ENCODE data around the gene RGL1.

Gene RGL1

DNA sequence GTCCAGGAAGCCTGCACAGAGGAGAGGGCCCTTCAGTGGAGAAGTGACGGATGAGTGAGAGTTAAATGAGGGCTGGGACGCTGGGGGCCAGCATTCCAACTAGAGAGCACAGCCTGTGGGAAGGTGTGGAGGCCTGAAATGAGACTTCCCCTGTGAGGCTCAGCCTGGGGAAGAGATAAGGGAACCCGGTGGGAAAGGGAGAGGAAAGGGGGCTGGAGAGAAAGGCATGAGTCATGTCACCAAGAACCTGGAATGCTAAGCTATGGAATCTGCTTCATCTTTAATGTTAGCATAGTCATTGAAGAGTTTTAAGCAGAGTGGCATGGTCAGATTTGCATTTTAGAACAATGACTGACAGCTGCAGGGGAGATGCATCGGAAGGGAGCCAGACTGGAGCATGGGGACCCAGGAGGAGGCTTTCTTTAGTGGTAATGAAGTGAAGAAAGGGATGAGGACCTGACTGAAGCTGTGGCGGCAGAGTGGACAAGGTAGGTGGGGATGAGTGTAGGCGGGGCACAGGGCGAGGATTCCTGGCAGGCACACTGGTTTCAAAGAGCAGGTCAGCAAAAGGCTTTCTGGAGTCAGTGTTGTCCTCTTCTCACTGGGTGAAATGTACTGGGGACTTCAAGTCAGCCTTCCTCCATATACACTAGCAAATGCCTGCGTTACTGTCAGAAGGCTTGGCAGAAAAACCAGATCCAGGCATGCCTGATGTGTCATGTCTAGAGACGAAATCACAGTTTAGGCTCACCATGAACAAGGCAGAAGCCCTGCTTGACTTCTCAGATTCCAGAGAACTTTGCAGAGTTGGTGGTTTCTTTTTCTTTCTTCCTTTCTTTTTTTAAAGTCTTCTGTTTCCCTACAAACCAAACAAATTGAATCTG, 8.0 kb downstream of the RGL1 start:
- H3K79me2 ChIP-seq (ENCODE audit: insufficient read depth, low read length), result no peaks in the 10 kb centered on the region

DNA sequence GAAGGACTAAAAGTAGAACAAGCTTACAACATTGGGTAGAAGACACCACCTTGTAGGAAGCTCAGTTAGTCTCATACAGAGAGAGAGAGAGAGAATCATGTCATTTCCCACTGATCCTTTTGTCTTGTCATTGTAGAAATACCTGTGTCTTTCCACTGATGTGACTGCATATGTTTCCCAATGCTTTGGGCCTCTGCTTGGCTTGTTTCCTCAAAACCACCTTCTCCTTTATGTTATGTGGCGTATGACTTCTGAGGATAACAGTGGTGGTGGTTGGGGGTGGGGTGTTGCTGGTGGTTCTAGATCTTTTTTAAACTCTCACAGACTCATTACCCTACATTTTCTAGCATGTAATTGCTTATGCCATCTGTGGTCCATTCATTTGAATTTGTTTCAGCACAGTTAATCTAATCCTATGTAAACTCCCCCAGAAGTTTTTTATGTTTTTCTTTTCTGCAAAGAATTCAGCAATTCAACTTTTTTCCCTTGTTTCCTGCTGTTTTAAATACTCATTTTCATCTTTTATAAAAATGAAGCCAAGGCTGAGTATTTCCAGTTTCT, 9.3 kb downstream of the RGL1 start:
- no peak overlapping the region for H3K4me3 ChIP-seq (ENCODE audit: low read length, poor library complexity, severe bottlenecking)
- no peaks in the 10 kb centered on the region for H3K36me3 ChIP-seq (ENCODE audit: insufficient read depth, low read length)
- H3K4me1 ChIP-seq (ENCODE audit: insufficient read depth, low read length, poor library complexity, severe bottlenecking), result no peaks in the 10 kb centered on the region
- no peak overlapping the region for H3K9ac ChIP-seq (ENCODE audit: low read depth, low read length, poor library complexity, severe bottlenecking)
- no peaks in the 10 kb centered on the region for H4K20me1 ChIP-seq (ENCODE audit: insufficient read depth, low read length, poor library complexity, severe bottlenecking)
- no peaks in the 10 kb centered on the region for H3K9me3 ChIP-seq (ENCODE audit: insufficient read depth, low read depth, low read length)
- H3F3A ChIP-seq (ENCODE audit: low read depth), result no peaks in the 10 kb centered on the region
- H3K9me2 ChIP-seq (replicated peaks; ENCODE audit: low read depth, low read length), result no peaks in the 10 kb centered on the region
- H3K27me3 ChIP-seq (ENCODE audit: insufficient read depth, low read length, poor library complexity, severe bottlenecking), result no peaks in the 10 kb centered on the region
- H3K4me2 ChIP-seq (ENCODE audit: low read depth, low read length, poor library complexity, severe bottlenecking), result no peak overlapping the region
- H2AFZ ChIP-seq (ENCODE audit: low read length), result no peak overlapping the region
- TF ChIP-seq CTCF (conservative IDR thresholded peaks at IDR 0.05; ENCODE audit: low read length) (no peak), EZH2phosphoT487 (IDR thresholded peaks at IDR 0.05; ENCODE audit: borderline replicate concordance) (no peak)
- no peaks in the 10 kb centered on the region for H3K79me2 ChIP-seq (ENCODE audit: insufficient read depth, low read length)

More for the DNA sequence above, 8.0 kb downstream of the RGL1 start:
- Histone ChIP-seq H4K20me1 (ENCODE audit: insufficient read depth, low read length, poor library complexity, severe bottlenecking) (no peaks in the 10 kb centered on the region), H3K36me3 (ENCODE audit: insufficient read depth, low read length) (no peaks in the 10 kb centered on the region), H2AFZ (ENCODE audit: low read length) (no peak overlapping the region), H3F3A (ENCODE audit: low read depth) (no peaks in the 10 kb centered on the region), H3K9ac (ENCODE audit: low read depth, low read length, poor library complexity, severe bottlenecking) (no peak overlapping the region), H3K4me3 (ENCODE audit: low read length, poor library complexity, severe bottlenecking) (no peak overlapping the region), H3K9me2 (replicated peaks; ENCODE audit: low read depth, low read length) (no peaks in the 10 kb centered on the region), H3K27me3 (ENCODE audit: insufficient read depth, low read length, poor library complexity, severe bottlenecking) (no peaks in the 10 kb centered on the region), H3K4me1 (ENCODE audit: insufficient read depth, low read length, poor library complexity, severe bottlenecking) (no peaks in the 10 kb centered on the region), H3K9me3 (ENCODE audit: insufficient read depth, low read depth, low read length) (no peaks in the 10 kb centered on the region), H3K4me2 (ENCODE audit: low read depth, low read length, poor library complexity, severe bottlenecking) (no peak overlapping the region)
- no peak for TF ChIP-seq EZH2phosphoT487 (IDR thresholded peaks at IDR 0.05; ENCODE audit: borderline replicate concordance)
- no peak for TF ChIP-seq CTCF (conservative IDR thresholded peaks at IDR 0.05; ENCODE audit: low read length)

DNA sequence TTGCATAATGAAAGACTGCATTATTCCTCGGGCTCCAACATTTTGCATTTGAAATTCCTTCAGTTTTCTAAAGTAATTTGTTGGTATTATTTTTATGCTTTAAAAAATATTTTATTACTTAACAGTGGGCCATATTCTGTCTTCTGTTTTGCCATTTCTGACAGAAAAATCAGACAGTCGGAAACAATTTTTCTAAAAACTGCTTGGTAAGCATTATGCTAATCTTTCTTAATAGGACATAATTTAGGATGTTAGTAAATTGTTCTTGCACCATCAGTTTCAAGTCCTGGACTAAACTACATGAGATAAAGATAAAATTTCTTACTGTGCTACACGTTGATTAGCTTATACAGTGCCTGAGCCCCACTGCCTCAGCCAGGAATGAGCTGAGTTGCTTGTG, 11.2 kb downstream of the RGL1 start:
- no peaks in the 10 kb centered on the region for H3K4me1 ChIP-seq (ENCODE audit: insufficient read depth, low read length, poor library complexity, severe bottlenecking)
- H3K27me3 ChIP-seq (ENCODE audit: insufficient read depth, low read length, poor library complexity, severe bottlenecking), result no peaks in the 10 kb centered on the region
- no peaks in the 10 kb centered on the region for H3K9me2 ChIP-seq (replicated peaks; ENCODE audit: low read depth, low read length)
- H3K79me2 ChIP-seq (ENCODE audit: insufficient read depth, low read length), result no peaks in the 10 kb centered on the region
- H4K20me1 ChIP-seq (ENCODE audit: insufficient read depth, low read length, poor library complexity, severe bottlenecking), result no peaks in the 10 kb centered on the region
- no peaks in the 10 kb centered on the region for H3K36me3 ChIP-seq (ENCODE audit: insufficient read depth, low read length)
- H2AFZ ChIP-seq (ENCODE audit: low read length), result no peak overlapping the region
- H3F3A ChIP-seq (ENCODE audit: low read depth), result no peaks in the 10 kb centered on the region
- H3K9me3 ChIP-seq (ENCODE audit: insufficient read depth, low read depth, low read length), result no peaks in the 10 kb centered on the region
- H3K9ac ChIP-seq (ENCODE audit: low read depth, low read length, poor library complexity, severe bottlenecking), result no peak overlapping the region
- no peak overlapping the region for H3K4me2 ChIP-seq (ENCODE audit: low read depth, low read length, poor library complexity, severe bottlenecking)
- H3K4me3 ChIP-seq (ENCODE audit: low read length, poor library complexity, severe bottlenecking), result no peak overlapping the region
- TF ChIP-seq CTCF (conservative IDR thresholded peaks at IDR 0.05; ENCODE audit: low read length) (no peak), EZH2phosphoT487 (IDR thresholded peaks at IDR 0.05; ENCODE audit: borderline replicate concordance) (no peak)
